Common myeloid progenitor, CD34-positive (primary cell): ENCODE results near the gene AKTIP.
"Not testable (repeated sequence)": the region's sequence is repeated elsewhere in the genome, so short reads cannot be mapped to it uniquely, and the experiment has no call there.

Experiments used
- CTCF ChIA-PET: fragments of 350-600 bp; sonication (Branson Sonifier 250); formaldehyde crosslinking; loops from one replicate; lab custom pipeline; 2021; ENCODE audit warnings: antibody characterized with exemption; lab: Charles Lee
- POLR2A ChIA-PET: fragments of 350-600 bp; sonication (Branson Sonifier 250); formaldehyde crosslinking; loops from one replicate; lab custom pipeline; 2021; ENCODE audit warnings: antibody characterized with exemption; lab: Charles Lee
- DNase-seq, 3 donors: peaks; one replicate each; pipeline versions ENCODE4 v3.0.0 to v3.0.0-alpha.2; 2013
- H3K27ac ChIP-seq, 2 experiments: 1 replicate in 1 of 2; 2 replicates in 1 of 2; pipeline ENCODE4 v1.7.0; 2013; ENCODE audit warnings: inconsistent platforms in 2 of 2, low read length in 2 of 2, mild to moderate bottlenecking in 2 of 2, low read depth in 1 of 2, moderate library complexity in 1 of 2; ENCODE audit not compliant: severe bottlenecking in 2 of 2, insufficient read depth in 1 of 2, poor library complexity in 1 of 2
- H3K27me3 ChIP-seq, 5 experiments: replicated peaks in 2 of 5; 1 replicate in 3 of 5; 2 replicates in 2 of 5; pipeline versions ENCODE4 v1.6.1 to v1.7.0; 2013; ENCODE audit warnings: low read length in 4 of 5, mild to moderate bottlenecking in 2 of 5, moderate library complexity in 2 of 5, inconsistent platforms in 1 of 5; ENCODE audit not compliant: insufficient read depth in 5 of 5, control insufficient read depth in 4 of 5
- H3K36me3 ChIP-seq, 4 experiments: 1 replicate in 2 of 4; 2 replicates in 2 of 4; pipeline versions ENCODE4 v1.6.1 to v1.7.0; 2013; ENCODE audit warnings: low read length in 3 of 4, control low read depth in 1 of 4, mild to moderate bottlenecking in 1 of 4; ENCODE audit not compliant: control insufficient read depth in 4 of 4, insufficient read depth in 4 of 4
- H3K4me1 ChIP-seq, 4 experiments: 1 replicate in 3 of 4; 2 replicates in 1 of 4; pipeline versions ENCODE4 v1.6.1 to v1.7.1; 2013; ENCODE audit warnings: low read length in 3 of 4, mild to moderate bottlenecking in 3 of 4, control low read depth in 1 of 4, inconsistent platforms in 1 of 4, moderate library complexity in 1 of 4; ENCODE audit not compliant: control insufficient read depth in 4 of 4, insufficient read depth in 4 of 4; ENCODE audit errors: control extremely low read depth in 1 of 4
- H3K4me3 ChIP-seq, 7 experiments: 1 replicate in 4 of 7; 2 replicates in 3 of 7; pipeline versions ENCODE4 v1.5.1 to v1.7.0; 2013; ENCODE audit warnings: mild to moderate bottlenecking in 7 of 7, low read length in 6 of 7, moderate library complexity in 6 of 7, inconsistent platforms in 2 of 7, low read depth in 2 of 7, control low read depth in 1 of 7; ENCODE audit not compliant: insufficient read depth in 4 of 7, control insufficient read depth in 1 of 7; ENCODE audit errors: extremely low read depth in 1 of 7
- H3K9me3 ChIP-seq, 5 experiments: 1 replicate in 4 of 5; 2 replicates in 1 of 5; pipeline versions ENCODE4 v1.6.1 to v1.7.1; 2013; ENCODE audit warnings: low read length in 4 of 5, mild to moderate bottlenecking in 2 of 5, inconsistent platforms in 1 of 5, low read depth in 1 of 5, moderate library complexity in 1 of 5; ENCODE audit not compliant: control insufficient read depth in 4 of 5, insufficient read depth in 2 of 5; ENCODE audit errors: control extremely low read depth in 1 of 5
- whole genome bisulfite sequencing: methylation state at CpG from one replicate; pipeline ENCODE4 v1.1.5; 2013; ENCODE audit not compliant: insufficient coverage; 5-methylcytosine and 5-hydroxymethylcytosine counted together

The AKTIP gene

DNA sequence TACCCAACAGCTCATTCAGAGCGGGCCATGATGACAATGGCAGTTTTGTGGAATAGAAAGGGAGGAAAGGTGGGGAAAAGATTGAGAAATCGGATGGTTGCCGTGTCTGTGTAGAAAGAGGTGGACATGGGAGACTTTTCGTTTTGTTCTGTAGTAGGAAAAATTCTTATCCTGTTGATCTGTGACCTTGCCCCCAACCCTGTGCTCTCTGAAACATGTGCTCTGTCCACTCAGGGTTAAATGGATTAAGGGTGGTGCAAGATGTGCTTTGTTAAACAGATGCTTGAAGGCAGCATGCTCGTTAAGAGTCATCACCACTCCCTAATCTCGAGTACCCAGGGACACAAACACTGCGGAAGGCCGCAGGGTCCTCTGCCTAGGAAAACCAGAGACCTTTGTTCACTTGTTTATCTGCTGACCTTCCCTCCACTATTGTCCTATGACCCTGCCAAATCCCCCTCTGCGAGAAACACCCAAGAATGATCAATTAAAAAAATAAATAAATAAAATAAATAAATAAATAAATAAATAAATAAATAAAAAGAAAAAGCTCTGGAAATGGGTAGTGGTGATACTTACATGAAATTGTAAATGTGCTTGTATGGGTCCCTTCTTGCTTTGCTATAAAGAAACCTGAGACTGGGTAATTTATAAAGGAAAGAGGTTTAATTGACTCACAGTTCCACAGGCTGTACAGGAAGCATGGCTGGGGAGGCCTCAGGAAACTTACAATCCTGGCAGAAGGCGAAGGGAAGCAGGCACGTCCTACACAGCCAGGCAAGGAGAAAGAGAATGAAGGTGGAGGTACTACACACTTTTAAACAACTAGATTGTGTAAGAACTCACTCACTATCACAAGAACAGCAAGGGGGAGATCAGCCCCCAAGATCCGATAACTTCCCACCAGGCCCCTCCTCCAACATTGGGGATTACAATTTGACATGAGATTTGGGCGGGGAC, 37.0 kb upstream of the AKTIP start:
- WGBS = 91% methylated on average over 7 of the region's 13 CpGs
- peaks cover 0 to 38% (median 10%) of the 10 kb centered on the region in 5 experiments for H3K27me3 ChIP-seq
- H3K36me3 ChIP-seq, DNase-seq, H3K9me3 ChIP-seq, H3K4me3 ChIP-seq, H3K27ac ChIP-seq, POLR2A ChIA-PET, CTCF ChIA-PET, H3K4me1 ChIP-seq: not testable (repeated sequence)

DNA sequence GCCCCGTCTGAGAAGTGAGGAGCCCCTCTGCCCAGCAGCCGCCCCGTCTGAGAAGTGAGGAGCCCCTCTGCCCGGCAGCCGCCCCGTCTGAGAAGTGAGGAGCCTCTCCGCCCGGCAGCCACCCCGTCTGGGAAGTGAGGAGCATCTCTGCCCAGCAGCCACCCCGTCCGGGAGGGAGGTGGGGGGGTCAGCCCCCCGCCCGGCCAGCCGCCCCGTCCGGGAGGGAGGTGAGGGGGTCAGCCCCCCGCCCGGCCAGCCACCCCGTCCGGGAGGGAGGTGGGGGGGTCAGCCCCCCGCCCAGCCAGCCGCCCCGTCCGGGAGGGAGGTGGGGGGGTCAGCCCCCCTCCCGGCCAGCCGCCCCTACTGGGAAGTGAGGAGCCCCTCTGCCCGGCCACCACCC, 36.3 kb upstream of the AKTIP start:
- peaks cover 0 to 33% (median 6%) of the 10 kb centered on the region in 5 experiments for H3K27me3 ChIP-seq
- DNase-seq, H3K4me1 ChIP-seq, H3K27ac ChIP-seq, H3K9me3 ChIP-seq, H3K4me3 ChIP-seq, POLR2A ChIA-PET, H3K36me3 ChIP-seq, CTCF ChIA-PET: not testable (repeated sequence)
- WGBS = no CpG with 5 or more reads among the region's 27 CpGs

DNA sequence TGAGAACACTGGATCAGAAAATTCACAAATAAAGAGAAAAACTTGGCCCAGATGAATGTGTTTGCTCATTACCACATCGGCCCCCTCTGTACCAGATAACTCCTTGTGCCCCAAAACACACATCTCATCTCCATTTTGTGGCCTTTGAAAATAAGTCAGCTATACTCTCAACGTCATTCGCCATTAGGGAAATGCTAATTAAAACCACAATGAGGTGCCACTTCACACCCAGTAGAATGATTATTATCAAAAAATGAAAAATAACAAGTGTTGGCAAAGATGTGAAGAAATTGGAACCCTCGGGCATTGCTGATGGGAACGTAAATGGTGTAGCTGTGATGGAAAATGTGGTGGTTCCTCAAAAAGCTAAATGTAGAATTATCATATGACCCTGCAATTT, 34.6 kb upstream of the AKTIP start:
- ChIA-PET POLR2A (no interaction called here), CTCF (no interaction called here)
- Histone ChIP-seq H3K4me3 (no peak overlapping the region), H3K27ac (no peak overlapping the region), H3K27me3 (peaks cover 0 to 22% (median 6%) of the 10 kb centered on the region in 5 experiments), H3K36me3 (no peaks in the 10 kb centered on the region), H3K4me1 (no peaks in the 10 kb centered on the region), H3K9me3 (peaks cover 0 to 4% (median 0%) of the 10 kb centered on the region in 5 experiments)
- DNase-seq = no peak
- 88% methylated on average over 1 of the region's 5 CpGs for WGBS

DNA sequence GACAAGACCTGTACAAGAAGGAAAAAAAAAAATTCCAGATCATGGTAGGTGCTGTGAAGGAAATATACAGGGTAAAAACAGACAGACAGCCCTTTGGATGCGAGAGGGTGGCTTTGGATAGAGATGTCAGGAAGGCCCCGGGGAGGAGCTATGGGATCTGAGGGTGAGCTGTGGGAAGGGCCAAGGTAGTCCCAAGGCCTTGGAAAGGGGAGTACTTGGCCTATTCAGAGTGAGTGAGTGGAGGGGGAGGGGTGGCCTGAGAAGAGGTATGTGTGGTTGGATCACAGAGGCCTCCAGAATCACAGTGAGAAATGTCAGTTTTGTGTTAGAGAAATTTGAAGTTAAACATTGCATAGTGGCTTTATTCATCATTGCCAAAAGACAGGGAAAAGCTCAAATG, 31.2 kb upstream of the AKTIP start:
- ChIA-PET CTCF (no interaction called here), POLR2A (no interaction called here)
- Histone ChIP-seq H3K36me3 (no peaks in the 10 kb centered on the region), H3K4me3 (no peak overlapping the region), H3K27me3 (peaks cover 0 to 8% (median 0%) of the 10 kb centered on the region in 5 experiments), H3K4me1 (no peaks in the 10 kb centered on the region), H3K27ac (no peak overlapping the region), H3K9me3 (peaks cover 0 to 4% (median 0%) of the 10 kb centered on the region in 5 experiments)
- no peak for DNase-seq
- 100% methylated on average over 2 of the region's 2 CpGs for WGBS

DNA sequence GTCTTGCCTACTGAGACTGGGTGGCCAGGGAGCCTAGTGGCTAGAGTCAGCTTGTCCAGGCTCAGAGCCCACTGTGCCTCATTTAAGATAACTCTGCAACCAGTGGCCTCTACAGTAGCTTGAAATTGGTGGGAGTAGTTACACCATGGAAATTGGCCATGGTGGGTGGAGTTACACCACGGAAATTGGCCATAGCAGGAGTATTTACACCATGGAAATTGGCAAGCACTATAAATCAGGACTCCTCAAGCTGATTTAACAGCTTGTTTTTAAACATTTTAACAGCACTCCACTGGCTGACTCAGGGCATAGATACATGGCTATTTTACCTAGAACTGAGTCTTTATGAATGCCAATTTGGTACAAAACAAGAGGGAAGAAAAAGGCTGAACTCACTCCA, 27.7 kb upstream of the AKTIP start:
- 71% methylated on average over 1 of the region's 1 CpG for WGBS
- no peak overlapping the region for H3K4me3 ChIP-seq
- DNase-seq = no peak
- peaks cover 0 to 2% (median 0%) of the 10 kb centered on the region in 5 experiments for H3K9me3 ChIP-seq
- POLR2A ChIA-PET = interaction anchor here (1.0 kb wide), 1 partner anchor 11 kb away, joined by 3 read pairs; no protein-coding TSS in a partner anchor
- CTCF ChIA-PET = interaction anchor here (0.9 to 1.3 kb wide), 2 partner anchors 14 to 19 kb away, joined by 3 to 4 read pairs; no protein-coding TSS in a partner anchor
- H3K27ac ChIP-seq = no peak overlapping the region
- H3K36me3 ChIP-seq = no peaks in the 10 kb centered on the region
- no peaks in the 10 kb centered on the region for H3K4me1 ChIP-seq
- H3K27me3 ChIP-seq = peaks cover 0 to 8% (median 2%) of the 10 kb centered on the region in 5 experiments

DNA sequence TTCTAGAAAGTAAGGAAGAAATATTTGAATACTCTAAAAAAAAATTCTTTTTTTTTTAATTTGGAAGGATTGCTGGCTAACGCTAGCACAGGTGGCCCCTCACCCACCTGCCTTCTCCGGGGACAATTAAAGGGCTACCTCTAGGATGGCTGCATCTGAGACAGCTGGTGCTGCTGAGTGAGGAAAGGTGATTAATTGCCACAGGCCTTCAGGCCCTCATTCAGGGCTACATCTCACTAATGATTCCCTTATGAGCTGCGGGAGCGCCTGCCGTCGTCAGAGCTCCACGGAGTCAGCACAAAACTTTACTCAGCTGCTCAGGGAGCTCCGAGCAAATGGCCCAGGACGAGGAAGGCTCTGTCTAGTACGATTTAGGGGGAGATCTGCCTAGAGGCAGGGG, 27.0 kb upstream of the AKTIP start:
- peaks cover 0 to 2% (median 0%) of the 10 kb centered on the region in 5 experiments for H3K9me3 ChIP-seq
- H3K4me3 ChIP-seq = no peak overlapping the region
- WGBS = 86% methylated on average over 9 of the region's 10 CpGs
- no peaks in the 10 kb centered on the region for H3K36me3 ChIP-seq
- H3K27me3 ChIP-seq = peaks cover 0 to 10% (median 3%) of the 10 kb centered on the region in 5 experiments
- ChIA-PET POLR2A (interaction anchor here (1.0 kb wide), 1 partner anchor 10 kb away, joined by 3 read pairs; no protein-coding TSS in a partner anchor), CTCF (interaction anchor here (1.0 to 1.3 kb wide), 2 partner anchors 15 to 20 kb away, joined by 4 to 5 read pairs; no protein-coding TSS in a partner anchor)
- no peak overlapping the region for H3K27ac ChIP-seq
- DNase-seq = no peak
- no peaks in the 10 kb centered on the region for H3K4me1 ChIP-seq

DNA sequence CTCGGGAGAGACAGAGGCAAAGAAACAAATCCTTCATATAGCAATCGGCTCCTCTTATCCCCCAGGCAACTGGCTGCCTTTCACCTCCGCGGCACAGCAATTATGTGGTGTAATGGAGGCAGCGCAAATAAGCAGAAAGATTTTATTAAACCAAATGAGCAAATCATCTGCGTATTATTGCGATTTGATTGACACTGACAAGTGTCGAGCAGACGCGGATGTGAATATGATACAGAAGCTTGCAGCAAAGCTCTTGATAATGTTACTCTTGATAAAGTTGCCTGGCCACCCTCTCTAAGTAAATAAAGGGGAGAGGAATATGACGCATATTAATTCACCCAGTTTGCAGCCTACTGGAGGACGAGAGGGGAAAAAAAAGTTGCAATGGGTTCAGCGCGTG, 26.5 kb upstream of the AKTIP start:
- Histone ChIP-seq H3K36me3 (no peaks in the 10 kb centered on the region), H3K27ac (no peak overlapping the region), H3K4me3 (no peak overlapping the region), H3K27me3 (peaks cover 0 to 10% (median 3%) of the 10 kb centered on the region in 5 experiments), H3K4me1 (no peaks in the 10 kb centered on the region), H3K9me3 (peaks cover 0 to 2% (median 0%) of the 10 kb centered on the region in 5 experiments)
- POLR2A ChIA-PET = no interaction called here
- CTCF ChIA-PET = interaction anchor here (1.0 kb wide), 1 partner anchor 16 kb away, joined by 5 read pairs; no protein-coding TSS in a partner anchor
- DNase-seq = no peak
- 93% methylated on average over 9 of the region's 14 CpGs for WGBS
